PC-9 (cell line): ENCODE results near the gene SYTL5. TPM values are rescaled to one million over a fixed set of nuclear protein-coding genes. Genes with fewer than 3 reads are reported as not detected.

Experiments
- BruUV-seq: library from RNA; stranded (reverse); fragments of 400-500 nt; replicated peaks from 2 replicates; lab custom pipeline; 2021; lab: Mats Ljungman, UMichigan
- CTCF ChIA-PET: fragments of 300-600 bp; sonication (Branson Sonifier 250); formaldehyde crosslinking; loops from one replicate; lab custom pipeline; 2022; ENCODE audit warnings: antibody characterized with exemption; lab: Charles Lee
- POLR2A ChIA-PET: fragments of 300-600 bp; sonication (Branson Sonifier 250); formaldehyde crosslinking; loops from one replicate; lab custom pipeline; 2022; ENCODE audit warnings: antibody characterized with exemption; ENCODE audit not compliant: unreplicated experiment; lab: Charles Lee
- DNase-seq, 2 experiments: peaks; one replicate each; pipeline versions ENCODE4 v3.0.0 to v3.0.0-alpha.2; 2015 to 2022; ENCODE audit warnings: mixed read lengths in 1 of 2
- H2AFZ ChIP-seq: fragments of 200-600 bp; sonication (generic); 2 replicates; pipeline ENCODE4 v1.8.1; 2017; ENCODE audit warnings: antibody characterized with exemption
- H3F3A ChIP-seq: fragments of 200-600 bp; sonication (generic); 2 replicates; pipeline ENCODE4 v1.8.1; 2017; ENCODE audit warnings: antibody characterized with exemption, mild to moderate bottlenecking, low read depth; ENCODE audit not compliant: insufficient read depth
- H3K27ac ChIP-seq: fragments of 200-600 bp; sonication (generic); 2 replicates; pipeline ENCODE4 v1.6.1; 2016; ENCODE audit warnings: mixed run types
- H3K27me3 ChIP-seq: fragments of 200-600 bp; sonication (generic); 2 replicates; pipeline ENCODE4 v1.6.1; 2016; ENCODE audit warnings: low read depth, mixed run types; ENCODE audit not compliant: insufficient read depth
- H3K36me3 ChIP-seq: fragments of 200-600 bp; sonication (generic); 2 replicates; pipeline ENCODE4 v1.6.1; 2016; ENCODE audit warnings: low read depth, mixed run types
- H3K4me1 ChIP-seq: fragments of 200-600 bp; sonication (generic); replicated peaks from 2 replicates; pipeline ENCODE4 v1.6.1; 2016; ENCODE audit warnings: mixed run types; ENCODE audit not compliant: insufficient read depth
- H3K4me2 ChIP-seq: fragments of 200-600 bp; sonication (generic); 2 replicates; pipeline ENCODE4 v1.6.1; 2017; ENCODE audit warnings: mixed run types
- H3K4me3 ChIP-seq: fragments of 200-600 bp; sonication (generic); 2 replicates; pipeline ENCODE4 v1.6.1; 2016; ENCODE audit warnings: mixed run types
- H3K79me2 ChIP-seq: fragments of 200-600 bp; sonication (generic); 2 replicates; pipeline ENCODE4 v1.6.1; 2017; ENCODE audit warnings: low read depth, mixed run types
- H3K9me2 ChIP-seq: fragments of 200-600 bp; sonication (generic); 2 replicates; pipeline ENCODE4 v1.8.1; 2017; ENCODE audit warnings: mild to moderate bottlenecking; ENCODE audit not compliant: insufficient read depth
- H3K9me3 ChIP-seq: fragments of 200-600 bp; sonication (generic); 2 replicates; pipeline ENCODE4 v1.8.1; 2016; ENCODE audit warnings: low read depth; ENCODE audit not compliant: insufficient read depth
- H4K20me1 ChIP-seq: fragments of 200-600 bp; sonication (generic); 2 replicates; pipeline ENCODE4 v1.8.1; 2017; ENCODE audit not compliant: insufficient read depth
- CTCF ChIP-seq: fragments of 200-600 bp; sonication (generic); conservative IDR thresholded peaks from 2 replicates; pipeline ENCODE4 v1.6.1; 2017; ENCODE audit warnings: mixed run types, antibody characterized with exemption, mild to moderate bottlenecking, moderate library complexity
- EZH2 ChIP-seq: fragments of 200-600 bp; sonication (generic); IDR thresholded peaks from 2 replicates; pipeline ENCODE4 v1.8.0; 2017; ENCODE audit warnings: antibody characterized with exemption, low read depth
- intact Hi-C: fragments of 100-400 bp; cut with micrococcal nuclease; formaldehyde crosslinking; loops from one replicate; pipeline ENCODE4 v1.10.0; 2022; ENCODE audit not compliant: unreplicated experiment
- total RNA-seq: library from RNA; stranded (reverse); gene quantifications from 2 replicates; pipeline ENCODE4 v1.2.3, GENCODE V29; 2021

Gene SYTL5
- total RNA-seq, 1 experiment from 2014 or later: not detected

- H3K36me3 ChIP-seq: no peaks in the 10 kb centered on the region
- CTCF ChIA-PET: no interaction called here
- POLR2A ChIA-PET: no interaction called here
- no peak for DNase-seq
- no peaks in the 10 kb centered on the region for H3K9me2 ChIP-seq
- H3K27ac ChIP-seq: no peak overlapping the region
- no peaks in the 10 kb centered on the region for H4K20me1 ChIP-seq
- H3K4me1 ChIP-seq: no peaks in the 10 kb centered on the region
- no peak overlapping the region for H3K4me2 ChIP-seq
- H3K27me3 ChIP-seq: no peaks in the 10 kb centered on the region
- BruUV-seq: no TSS peak
- H3K9me3 ChIP-seq: no peaks in the 10 kb centered on the region
- H3K4me3 ChIP-seq: no peak overlapping the region
- H3K79me2 ChIP-seq: no peaks in the 10 kb centered on the region
- H3F3A ChIP-seq: no peaks in the 10 kb centered on the region
- intact Hi-C loops: no loop called here
- TF ChIP-seq CTCF (no peak), EZH2 (no peak)
- no peak overlapping the region for H2AFZ ChIP-seq
These were observed 150.5 kb downstream of the SYTL5 start for GRCh38 chrX:38156838-38157237.

GRCh38 chrX:38163193-38163592, 156.8 kb downstream of the SYTL5 start:
- H3K4me3 ChIP-seq: no peak overlapping the region
- DNase-seq: no peak
- H3K4me1 ChIP-seq: no peaks in the 10 kb centered on the region
- TF ChIP-seq CTCF: no peak
- no peak for TF ChIP-seq EZH2
- no peak overlapping the region for H3K4me2 ChIP-seq
- H3K36me3 ChIP-seq: no peaks in the 10 kb centered on the region
- H3K9me2 ChIP-seq: no peaks in the 10 kb centered on the region
- no peak overlapping the region for H3K27ac ChIP-seq
- no peak overlapping the region for H2AFZ ChIP-seq
- H3K27me3 ChIP-seq: no peaks in the 10 kb centered on the region
- ChIA-PET POLR2A (no interaction called here), CTCF (no interaction called here)
- H3K9me3 ChIP-seq: no peaks in the 10 kb centered on the region
- H3K79me2 ChIP-seq: no peaks in the 10 kb centered on the region
- intact Hi-C loops: no loop called here
- H3F3A ChIP-seq: no peaks in the 10 kb centered on the region
- no peaks in the 10 kb centered on the region for H4K20me1 ChIP-seq
- BruUV-seq: no TSS peak

- H3K79me2 ChIP-seq: no peaks in the 10 kb centered on the region
- no peak for TF ChIP-seq CTCF
- TF ChIP-seq EZH2: no peak
- POLR2A ChIA-PET: no interaction called here
- H3K4me1 ChIP-seq: no peaks in the 10 kb centered on the region
- no peaks in the 10 kb centered on the region for H3K36me3 ChIP-seq
- H3K4me2 ChIP-seq: no peak overlapping the region
- H3F3A ChIP-seq: no peaks in the 10 kb centered on the region
- no peaks in the 10 kb centered on the region for H4K20me1 ChIP-seq
- H3K9me3 ChIP-seq: no peaks in the 10 kb centered on the region
- no peak overlapping the region for H2AFZ ChIP-seq
- CTCF ChIA-PET: no interaction called here
- no peak overlapping the region for H3K27ac ChIP-seq
- intact Hi-C loops: no loop called here
- no peaks in the 10 kb centered on the region for H3K27me3 ChIP-seq
- no TSS peak for BruUV-seq
- no peaks in the 10 kb centered on the region for H3K9me2 ChIP-seq
- DNase-seq: no peak
- no peak overlapping the region for H3K4me3 ChIP-seq
These were observed 158.7 kb downstream of the SYTL5 start for GRCh38 chrX:38165023-38165422.
